Measurements from ENCODE around the gene TRIL. TPM values are rescaled to one million over a fixed set of nuclear protein-coding genes. Genes with fewer than 3 reads are reported as not detected.
A peak's percentile ranks its signal among the peaks of the same experiment; 100 is the strongest.

The TRIL gene
- total RNA-seq, 1 donor from 2014 or later, result 24.7 TPM

GRCh38 chr7:28940741-28941384 lies 17.3 kb downstream of the TRIL start:
- DNase-seq, result no peak

GRCh38 chr7:28939844-28940544 lies 18.1 kb downstream of the TRIL start:
- no peak for DNase-seq

GRCh38 chr7:28939367-28939766 lies 18.8 kb downstream of the TRIL start:
- DNase-seq, result no peak

GRCh38 chr7:28937619-28938018 lies 20.5 kb downstream of the TRIL start:
- DNase-seq, result no peak

GRCh38 chr7:28937103-28937502 lies 21.0 kb downstream of the TRIL start:
- no peak for DNase-seq

GRCh38 chr7:28933846-28934320 lies 24.2 kb downstream of the TRIL start:
- DNase-seq, result peak; percentile 40

- DNase-seq, result no peak
These were observed 26.6 kb downstream of the TRIL start for GRCh38 chr7:28931565-28931964.

- DNase-seq, result peak; percentile 87
These were observed 31.1 kb downstream of the TRIL start for GRCh38 chr7:28926871-28927597.

- peak; percentile 91 for DNase-seq
These were observed 35.4 kb downstream of the TRIL start for GRCh38 chr7:28922624-28923331.

GRCh38 chr7:28921822-28922221 lies 36.3 kb downstream of the TRIL start:
- DNase-seq, result peak; percentile 80

GRCh38 chr7:28920424-28920823 lies 37.7 kb downstream of the TRIL start:
- DNase-seq, result no peak

- peak; percentile 22 for DNase-seq
These were observed 38.6 kb downstream of the TRIL start for GRCh38 chr7:28919510-28919909.

GRCh38 chr7:28908775-28909174 lies 49.4 kb downstream of the TRIL start:
- DNase-seq, result no peak

GRCh38 chr7:28905464-28905863 lies 52.7 kb downstream of the TRIL start:
- no peak for DNase-seq

GRCh38 chr7:28904578-28905048 lies 53.5 kb downstream of the TRIL start:
- no peak for DNase-seq

GRCh38 chr7:28903730-28904577 lies 54.2 kb downstream of the TRIL start:
- DNase-seq, result no peak

Other genes starting within 250 kb of the TRIL start
- 0.93 and 5.6 TPM in 2 replicates for gene CPVL, start 188.2 kb upstream of the TRIL start, total RNA-seq
- gene CHN2, start 236.4 kb upstream of the TRIL start, total RNA-seq, result 1.1 and 6.5 TPM in 2 replicates

All from dermis blood vessel endothelial cell (primary cell).